Body of pancreas (tissue), 4 donors: ENCODE data around the gene GPR61. TPM values are rescaled to one million over a fixed set of nuclear protein-coding genes. Genes with fewer than 3 reads are reported as not detected.

Experiments
- ATAC-seq: fragments of 150-250 bp; one replicate; pipeline ENCODE4 v1.9.1; 2016
- DNase-seq, 4 donors: peaks; one replicate each; pipeline ENCODE4 v3.0.0-alpha.2; 2019
- H3K27ac ChIP-seq, 4 donors: fragments of 200-600 bp; sonication (generic); 1 replicate in 3 of 4; 2 replicates in 1 of 4; pipeline versions ENCODE4 v1.5.1 to v1.6.1; 2016 to 2019; ENCODE audit warnings: mild to moderate bottlenecking in 1 of 4, mixed read lengths in 1 of 4, moderate library complexity in 1 of 4
- H3K27me3 ChIP-seq, 2 donors: fragments of 200-600 bp; sonication (generic); one replicate each; pipeline ENCODE4 v1.6.0; 2016; ENCODE audit warnings: mild to moderate bottlenecking in 1 of 2
- H3K36me3 ChIP-seq, 2 donors: fragments of 200-600 bp; sonication (generic); replicated peaks in 1 of 2; 2 replicates each; pipeline ENCODE4 v1.5.1; 2016; ENCODE audit warnings: low read depth in 2 of 2; ENCODE audit not compliant: insufficient read depth in 1 of 2
- H3K4me1 ChIP-seq: fragments of 200-600 bp; sonication (generic); one replicate; pipeline ENCODE4 v1.6.0; 2016
- H3K4me3 ChIP-seq, 2 donors: fragments of 200-600 bp; sonication (generic); 1 replicate in 1 of 2; 2 replicates in 1 of 2; pipeline ENCODE4 v1.5.1; 2016 to 2019
- H3K9me3 ChIP-seq, 3 donors: fragments of 200-600 bp; sonication (generic); 1 replicate in 2 of 3; 2 replicates in 1 of 3; pipeline ENCODE4 v1.5.1; 2016
- CTCF ChIP-seq, 7 experiments: fragments of 450-650 bp in 4 of 7; fragments of 200-600 bp in 3 of 7; sonication (generic) in 3 of 7; IDR thresholded peaks; one replicate each; pipeline ENCODE4 v1.5.1; 2016 to 2019; ENCODE audit warnings: antibody characterized with exemption in 7 of 7
- POLR2A ChIP-seq, 3 donors: fragments of 450-650 bp; IDR thresholded peaks; one replicate each; pipeline ENCODE4 v1.6.1; 2016; ENCODE audit warnings: antibody characterized with exemption in 3 of 3, mild to moderate bottlenecking in 2 of 3
- WGBS, 2 donors: methylation state at CpG; one replicate each; pipeline ENCODE4 v1.1.5; 2017; 5-methylcytosine and 5-hydroxymethylcytosine counted together
- intact Hi-C: fragments of 100-400 bp; cut with DNase I; formaldehyde crosslinking; loops from one replicate; pipeline ENCODE4 v1.15.1; 2023
- total RNA-seq, 2 donors: library from RNA; depleted of rRNA; stranded (reverse); fragments of >200 nt; gene quantifications; one replicate each; pipeline ENCODE4 v1.1.0, GENCODE V29; 2016

The GPR61 gene
- total RNA-seq, 2 donors from 2014 or later = not detected

GRCh38 chr1:109543283-109543987 is 3.8 kb downstream of the GPR61 start:
- H3K27ac ChIP-seq = no peak overlapping the region
- no peaks in the 10 kb centered on the region for H3K9me3 ChIP-seq
- H3K4me3 ChIP-seq = no peak overlapping the region
- intact Hi-C loops = loop anchor here (5.0 to 10.0 kb wide), 2 partner anchors 84 to 231 kb away; no protein-coding TSS in a partner anchor
- TF ChIP-seq POLR2A (IDR thresholded peaks at IDR 0.05) (no peak), CTCF (IDR thresholded peaks at IDR 0.05) (no peak)
- H3K27me3 ChIP-seq = no peaks in the 10 kb centered on the region
- H3K36me3 ChIP-seq = no peaks in the 10 kb centered on the region
- ATAC-seq (no peak), DNase-seq (no peak)
- WGBS, 2 donors = 81 to 89% methylated on average over 22 of the region's 24 CpGs
- peaks cover 11% of the 10 kb centered on the region for H3K4me1 ChIP-seq

GRCh38 chr1:109543988-109544735 is 4.5 kb downstream of the GPR61 start:
- H3K36me3 ChIP-seq = no peaks in the 10 kb centered on the region
- H3K4me3 ChIP-seq = no peak overlapping the region
- H3K27me3 ChIP-seq = no peaks in the 10 kb centered on the region
- no peaks in the 10 kb centered on the region for H3K9me3 ChIP-seq
- DNase-seq (no peak), ATAC-seq (no peak)
- 68 to 69% methylated on average over 6 to 12 of the region's 14 CpGs for WGBS, 2 donors
- TF ChIP-seq CTCF (IDR thresholded peaks at IDR 0.05) (no peak), POLR2A (IDR thresholded peaks at IDR 0.05) (no peak)
- no peak overlapping the region for H3K27ac ChIP-seq
- intact Hi-C loops = loop anchor here (5.0 to 10.0 kb wide), 2 partner anchors 83 to 231 kb away; no protein-coding TSS in a partner anchor
- H3K4me1 ChIP-seq = peaks cover 11% of the 10 kb centered on the region

- peaks cover 32% of the 10 kb centered on the region for H3K4me1 ChIP-seq
- TF ChIP-seq POLR2A (IDR thresholded peaks at IDR 0.05) (no peak), CTCF (IDR thresholded peaks at IDR 0.05) (peak; percentile 59 to 98 (median 96))
- H3K27me3 ChIP-seq = no peaks in the 10 kb centered on the region
- no peak overlapping the region for H3K4me3 ChIP-seq
- peak overlapping the region; percentile 72 to 98 (median 96) for H3K27ac ChIP-seq
- ATAC-seq = peak; percentile 79
- 9 to 10% methylated on average over 5 of the region's 5 CpGs for WGBS, 2 donors
- no peaks in the 10 kb centered on the region for H3K9me3 ChIP-seq
- peak; percentile 92 to 94 (median 94) for DNase-seq
- intact Hi-C loops = loop anchor here (10.0 kb wide), 1 partner anchor 228 kb away; no protein-coding TSS in a partner anchor
- no peaks in the 10 kb centered on the region for H3K36me3 ChIP-seq
These were observed 6.8 kb downstream of the GPR61 start for GRCh38 chr1:109546311-109547109.

- DNase-seq = peak; percentile 40 to 57 (median 48)
- Histone ChIP-seq H3K27ac (peak overlapping the region; percentile 94 to 98 (median 98)), H3K9me3 (no peaks in the 10 kb centered on the region), H3K4me1 (peaks cover 32% of the 10 kb centered on the region), H3K27me3 (no peaks in the 10 kb centered on the region), H3K4me3 (peak overlapping the region; percentile 42 to 72), H3K36me3 (no peaks in the 10 kb centered on the region)
- ATAC-seq = peak; percentile 24
- intact Hi-C loops = loop anchor here (10.0 kb wide), 1 partner anchor 227 kb away; no protein-coding TSS in a partner anchor
- TF ChIP-seq CTCF (IDR thresholded peaks at IDR 0.05) = no peak
- no peak for TF ChIP-seq POLR2A (IDR thresholded peaks at IDR 0.05)
- 2 to 6% methylated on average over 21 to 22 of the region's 22 CpGs for WGBS, 2 donors
These were observed 8.0 kb downstream of the GPR61 start for GRCh38 chr1:109547463-109548320.
